IMR-90 (cell line): ENCODE measurements around the gene MB21D2. TPM values are rescaled to one million over a fixed set of nuclear protein-coding genes. Genes with fewer than 3 reads are reported as not detected.
"Not testable (repeated sequence)": the region's sequence is repeated elsewhere in the genome, so short reads cannot be mapped to it uniquely, and the experiment has no call there.

Experiments used
- ATAC-seq: fragments of 200-7000 bp; cut with Tn5 transposase; 2 replicates; pipeline ENCODE4 v1.9.1; 2020; ENCODE audit warnings: low read depth, mild to moderate bottlenecking, moderate library complexity
- BruUV-seq: library from RNA; stranded (reverse); fragments of 400-500 nt; replicated peaks from 2 replicates; lab custom pipeline; 2021; lab: Mats Ljungman, UMichigan
- CTCF ChIA-PET: fragments of 300-600 bp; formaldehyde crosslinking; extraction: SDS; loops from one replicate; lab custom pipeline; 2021; ENCODE audit warnings: antibody characterized with exemption; lab: Yijun Ruan, JAX
- POLR2A ChIA-PET: fragments of 300-600 bp; sonication (Branson Sonifier 250); formaldehyde crosslinking; loops from one replicate; lab custom pipeline; 2022; ENCODE audit warnings: antibody characterized with exemption; ENCODE audit not compliant: unreplicated experiment; lab: Charles Lee
- DNase-seq: peaks from one replicate; pipeline ENCODE4 v3.0.0; 2013
- H2AFZ ChIP-seq: replicated peaks from 2 replicates; pipeline ENCODE3; 2013; ENCODE audit warnings: low read length, mild to moderate bottlenecking; ENCODE audit not compliant: poor library complexity
- H2AK5ac ChIP-seq: 2 replicates; pipeline ENCODE4 v1.6.1; 2013; ENCODE audit warnings: low read depth, low read length, inconsistent platforms
- H2AK9ac ChIP-seq: replicated peaks from 2 replicates; pipeline ENCODE3; 2013; ENCODE audit warnings: mild to moderate bottlenecking, low read depth, low read length, moderate library complexity; ENCODE audit not compliant: poor library complexity
- H2BK120ac ChIP-seq: 2 replicates; pipeline ENCODE4 v1.6.1; 2013; ENCODE audit warnings: low read depth, low read length, inconsistent platforms
- H2BK15ac ChIP-seq: 3 replicates; pipeline ENCODE4 v1.6.1; 2013; ENCODE audit warnings: low read depth, low read length, inconsistent platforms
- H2BK20ac ChIP-seq: 2 replicates; pipeline ENCODE4 v1.6.1; 2013; ENCODE audit warnings: low read depth, mild to moderate bottlenecking, inconsistent platforms, low read length, moderate library complexity
- H2BK5ac ChIP-seq: 2 replicates; pipeline ENCODE4 v1.6.1; 2013; ENCODE audit warnings: mild to moderate bottlenecking, low read depth, low read length, inconsistent platforms; ENCODE audit not compliant: poor library complexity, severe bottlenecking
- H3K14ac ChIP-seq: replicated peaks from 2 replicates; pipeline ENCODE4 v1.6.1; 2013; ENCODE audit warnings: low read depth, low read length, inconsistent platforms
- H3K18ac ChIP-seq: 2 replicates; pipeline ENCODE4 v1.6.1; 2013; ENCODE audit warnings: low read depth, low read length, control low read depth
- H3K23ac ChIP-seq: 2 replicates; pipeline ENCODE4 v1.6.1; 2013; ENCODE audit warnings: low read depth, low read length, inconsistent platforms
- H3K27ac ChIP-seq: 2 replicates; pipeline ENCODE4 v1.5.1; 2013; ENCODE audit warnings: mild to moderate bottlenecking, control low read depth, low read length; ENCODE audit not compliant: insufficient read depth
- H3K27me3 ChIP-seq: 2 replicates; pipeline ENCODE4 v1.6.1; 2013; ENCODE audit warnings: low read length; ENCODE audit not compliant: control insufficient read depth, insufficient read depth
- H3K36me3 ChIP-seq: 2 replicates; pipeline ENCODE4 v1.6.1; 2013; ENCODE audit warnings: low read length, mixed read lengths; ENCODE audit not compliant: control insufficient read depth, insufficient read depth
- H3K4ac ChIP-seq: 2 replicates; pipeline ENCODE4 v1.6.1; 2013; ENCODE audit warnings: low read depth, low read length, inconsistent platforms
- H3K4me1 ChIP-seq: 2 replicates; pipeline ENCODE4 v1.6.1; 2013; ENCODE audit warnings: low read length, mixed read lengths; ENCODE audit not compliant: control insufficient read depth, insufficient read depth
- H3K4me2 ChIP-seq: 2 replicates; pipeline ENCODE4 v1.6.1; 2013; ENCODE audit warnings: low read depth, mild to moderate bottlenecking, control low read depth, low read length, moderate library complexity
- H3K4me3 ChIP-seq: 2 replicates; pipeline ENCODE4 v1.5.1; 2013; ENCODE audit warnings: low read depth, mild to moderate bottlenecking, control low read depth, low read length, moderate library complexity; ENCODE audit not compliant: insufficient read depth
- H3K56ac ChIP-seq: 2 replicates; pipeline ENCODE4 v1.6.1; 2013; ENCODE audit warnings: low read length, inconsistent platforms; ENCODE audit not compliant: insufficient read depth; ENCODE audit errors: extremely low read depth
- H3K79me1 ChIP-seq, 2 experiments: 2 replicates each; pipeline ENCODE4 v1.6.1; 2013; ENCODE audit warnings: low read length in 2 of 2, inconsistent platforms in 1 of 2, low read depth in 1 of 2
- H3K9ac ChIP-seq: 2 replicates; pipeline ENCODE4 v1.6.1; 2013; ENCODE audit warnings: low read depth, low read length, control low read depth
- H3K9me1 ChIP-seq: 2 replicates; pipeline ENCODE4 v1.6.1; 2013; ENCODE audit warnings: low read length, inconsistent platforms; ENCODE audit not compliant: insufficient read depth
- H3K9me3 ChIP-seq: 2 replicates; pipeline ENCODE4 v1.6.1; 2013; ENCODE audit warnings: low read length; ENCODE audit not compliant: control insufficient read depth, insufficient read depth
- H4K20me1 ChIP-seq: 2 replicates; pipeline ENCODE4 v1.6.1; 2013; ENCODE audit warnings: low read length, inconsistent platforms; ENCODE audit not compliant: insufficient read depth
- H4K5ac ChIP-seq: 2 replicates; pipeline ENCODE4 v1.6.1; 2013; ENCODE audit warnings: mild to moderate bottlenecking, low read depth, low read length, control low read depth
- H4K8ac ChIP-seq, 2 experiments: 2 replicates each; pipeline ENCODE4 v1.6.1; 2013; ENCODE audit warnings: low read depth in 2 of 2, low read length in 2 of 2, control low read depth in 1 of 2, inconsistent platforms in 1 of 2
- H4K91ac ChIP-seq: 2 replicates; pipeline ENCODE4 v1.6.1; 2013; ENCODE audit warnings: low read depth, low read length, inconsistent platforms; ENCODE audit not compliant: insufficient read depth
- CTCF ChIP-seq: conservative IDR thresholded peaks from 2 replicates; pipeline ENCODE4 v1.5.1; 2012; ENCODE audit warnings: mild to moderate bottlenecking, low read depth, low read length, improper control_type of control experiment
- MAFK ChIP-seq: IDR thresholded peaks from 2 replicates; pipeline ENCODE4 v1.6.1; 2012; ENCODE audit warnings: low read depth, low read length, improper control_type of control experiment
- WGBS, 2 experiments: methylation state at CpG; one replicate each; pipeline versions ENCODE4 v1.1.5 to v1.1.7; 2013; ENCODE audit warnings: missing lambda C conversion rate in 2 of 2; ENCODE audit not compliant: insufficient read length in 1 of 2; ENCODE audit errors: extremely low coverage in 2 of 2; 5-methylcytosine and 5-hydroxymethylcytosine counted together
- dilution Hi-C: fragments of 300-500 bp; cut with HindIII; formaldehyde crosslinking; loops from one replicate; pipeline ENCODE4 v1.14.3; 2018; ENCODE audit warnings: low sequenced_read_pairs; ENCODE audit not compliant: unreplicated experiment
- in situ Hi-C: fragments of 300-500 bp; cut with MboI; formaldehyde crosslinking; loops from 3 replicates; pipeline ENCODE4 v1.14.3; 2019; ENCODE audit warnings: low sequenced_read_pairs, inconsistent platforms, mixed read lengths
- intact Hi-C: fragments of 100-400 bp; cut with micrococcal nuclease; formaldehyde crosslinking; loops from 2 replicates; pipeline ENCODE4 v1.10.0; 2022
- polyA plus RNA-seq, 3 experiments: library from polyadenylated mRNA; depleted of rRNA; stranded (reverse); fragments of >200 nt; gene quantifications; 2 replicates each; pipeline ENCODE4 v1.2.3, GENCODE V29; 2012; ENCODE audit warnings: low replicate concordance in 1 of 3
- total RNA-seq: library from RNA; depleted of rRNA; stranded (reverse); fragments of >200 nt; gene quantifications from 2 replicates; pipeline ENCODE4 v1.2.3, GENCODE V29; 2012

MB21D2 gene
- total and polyA plus RNA-seq, 2 of the 4 experiments (the other 2 are of a cell fraction), result 13.6 to 44.8 TPM

- in situ Hi-C loops, result no loop called here
- ATAC-seq (no peak), DNase-seq (no peak)
- no peak overlapping the region for H2BK120ac ChIP-seq
- no peaks in the 10 kb centered on the region for H3K9me1 ChIP-seq
- H3K4me1 ChIP-seq, result no peaks in the 10 kb centered on the region
- intact Hi-C loops, result no loop called here
- H3K14ac ChIP-seq, result no peak overlapping the region
- H3K4me2 ChIP-seq, result no peak overlapping the region
- no peak overlapping the region for H3K4me3 ChIP-seq
- dilution Hi-C loops, result no loop called here
- no peak overlapping the region for H3K23ac ChIP-seq
- TF ChIP-seq MAFK (peak; percentile 67), CTCF (no peak)
- no TSS peak for BruUV-seq
- H2BK20ac ChIP-seq, result no peak overlapping the region
- H3K9me3 ChIP-seq, result no peaks in the 10 kb centered on the region; the same call in 1 of the 2 replicates
- ChIA-PET POLR2A (no interaction called here), CTCF (no interaction called here)
- H4K5ac ChIP-seq, result no peak overlapping the region
- H4K20me1 ChIP-seq, result no peaks in the 10 kb centered on the region
- H3K56ac ChIP-seq, result no peak overlapping the region
- no peak overlapping the region for H4K8ac ChIP-seq
- no peaks in the 10 kb centered on the region for H3K36me3 ChIP-seq
- H2AK5ac ChIP-seq, result no peak overlapping the region
- H3K79me1 ChIP-seq, result no peaks in the 10 kb centered on the region
- no peak overlapping the region for H2AFZ ChIP-seq
- no peak overlapping the region for H3K18ac ChIP-seq
- H2BK15ac ChIP-seq, result no peak overlapping the region
- H3K27me3 ChIP-seq, result no peaks in the 10 kb centered on the region
- no peak overlapping the region for H2AK9ac ChIP-seq
- H2BK5ac ChIP-seq, result no peak overlapping the region
- H3K27ac ChIP-seq, result no peak overlapping the region
- no peak overlapping the region for H3K4ac ChIP-seq
- no peak overlapping the region for H4K91ac ChIP-seq
- WGBS, 2 experiments, result no CpG with 5 or more reads among the region's 3 CpGs
- no peak overlapping the region for H3K9ac ChIP-seq
Measured at GRCh38 chr3:192778508-192778907, 139.1 kb downstream of the MB21D2 start.

GRCh38 chr3:192774341-192774740, 143.3 kb downstream of the MB21D2 start:
- H4K20me1 ChIP-seq, BruUV-seq, POLR2A ChIA-PET: not testable (repeated sequence)

More at GRCh38 chr3:192774341-192774740, 143.3 kb downstream of the MB21D2 start:
- H2AK9ac ChIP-seq, H2BK5ac ChIP-seq, H3K9me1 ChIP-seq, H3K23ac ChIP-seq, H3K27me3 ChIP-seq, H3K4me2 ChIP-seq, H3K4me1 ChIP-seq, DNase-seq, in situ Hi-C loops, H2BK15ac ChIP-seq, H4K8ac ChIP-seq, CTCF ChIA-PET, H2BK120ac ChIP-seq, H3K79me1 ChIP-seq, ATAC-seq, H2BK20ac ChIP-seq, H4K91ac ChIP-seq, H2AK5ac ChIP-seq, H3K56ac ChIP-seq, H3K18ac ChIP-seq, H3K9ac ChIP-seq, dilution Hi-C loops, H3K27ac ChIP-seq, H3K9me3 ChIP-seq, intact Hi-C loops, H2AFZ ChIP-seq, H3K14ac ChIP-seq, H3K36me3 ChIP-seq, H3K4me3 ChIP-seq, H3K4ac ChIP-seq, H4K5ac ChIP-seq: not testable (repeated sequence)
- WGBS, 2 experiments, result 31% methylated on average over 3 of the region's 4 CpGs; no CpG with 5 or more reads in 1 of the 2 experiments
